ENCODE data around the gene FOXL1. TPM values are rescaled to one million over a fixed set of nuclear protein-coding genes. Genes with fewer than 3 reads are reported as not detected.

The FOXL1 gene
- total RNA-seq, 2 experiments from 2014 or later: not detected

DNA sequence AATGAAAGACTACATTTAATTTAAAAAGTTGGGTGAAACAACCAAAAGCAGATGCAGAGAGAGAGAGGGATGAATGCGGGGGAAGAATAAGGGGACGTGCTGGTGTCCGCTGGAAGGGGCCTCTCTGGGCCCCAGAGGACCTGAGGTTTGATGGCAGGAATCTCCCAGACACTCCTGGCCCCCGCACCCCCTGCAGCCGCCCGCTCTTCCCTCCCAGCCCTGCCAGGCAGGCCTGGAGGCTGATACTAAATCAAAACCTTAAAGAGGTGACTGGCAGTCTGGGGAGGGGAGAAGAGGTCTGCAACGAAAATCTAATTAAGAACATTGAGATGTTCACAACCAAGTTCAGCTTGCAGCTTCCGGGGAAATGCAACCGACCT is 2.4 kb downstream of the FOXL1 start:
- POLR2A ChIA-PET: no interaction called here
- Mint-ChIP-seq H3K4me1 (ENCODE audit: low read depth) (peaks cover 9% of the 10 kb centered on the region), H3K27ac (no peak overlapping the region), H3K27me3 (peaks cover 44% of the 10 kb centered on the region), H3K9me3 (no peaks in the 10 kb centered on the region), H3K36me3 (ENCODE audit: low read depth) (no peaks in the 10 kb centered on the region), H3K4me3 (no peak overlapping the region)
- CTCF ChIA-PET: interaction anchor here (0.8 to 1.5 kb wide), 2 partner anchors 16 to 59 kb away, joined by 3 to 4 read pairs; no protein-coding TSS in a partner anchor
- TF ChIP-seq, protein P1, sequence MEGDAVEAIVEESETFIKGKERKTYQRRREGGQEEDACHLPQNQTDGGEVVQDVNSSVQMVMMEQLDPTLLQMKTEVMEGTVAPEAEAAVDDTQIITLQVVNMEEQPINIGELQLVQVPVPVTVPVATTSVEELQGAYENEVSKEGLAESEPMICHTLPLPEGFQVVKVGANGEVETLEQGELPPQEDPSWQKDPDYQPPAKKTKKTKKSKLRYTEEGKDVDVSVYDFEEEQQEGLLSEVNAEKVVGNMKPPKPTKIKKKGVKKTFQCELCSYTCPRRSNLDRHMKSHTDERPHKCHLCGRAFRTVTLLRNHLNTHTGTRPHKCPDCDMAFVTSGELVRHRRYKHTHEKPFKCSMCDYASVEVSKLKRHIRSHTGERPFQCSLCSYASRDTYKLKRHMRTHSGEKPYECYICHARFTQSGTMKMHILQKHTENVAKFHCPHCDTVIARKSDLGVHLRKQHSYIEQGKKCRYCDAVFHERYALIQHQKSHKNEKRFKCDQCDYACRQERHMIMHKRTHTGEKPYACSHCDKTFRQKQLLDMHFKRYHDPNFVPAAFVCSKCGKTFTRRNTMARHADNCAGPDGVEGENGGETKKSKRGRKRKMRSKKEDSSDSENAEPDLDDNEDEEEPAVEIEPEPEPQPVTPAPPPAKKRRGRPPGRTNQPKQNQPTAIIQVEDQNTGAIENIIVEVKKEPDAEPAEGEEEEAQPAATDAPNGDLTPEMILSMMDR (IDR thresholded peaks at IDR 0.05): no peak
- intact Hi-C loops (cut with micrococcal nuclease): no loop called here
- ATAC-seq (no peak), DNase-seq (no peak)

DNA sequence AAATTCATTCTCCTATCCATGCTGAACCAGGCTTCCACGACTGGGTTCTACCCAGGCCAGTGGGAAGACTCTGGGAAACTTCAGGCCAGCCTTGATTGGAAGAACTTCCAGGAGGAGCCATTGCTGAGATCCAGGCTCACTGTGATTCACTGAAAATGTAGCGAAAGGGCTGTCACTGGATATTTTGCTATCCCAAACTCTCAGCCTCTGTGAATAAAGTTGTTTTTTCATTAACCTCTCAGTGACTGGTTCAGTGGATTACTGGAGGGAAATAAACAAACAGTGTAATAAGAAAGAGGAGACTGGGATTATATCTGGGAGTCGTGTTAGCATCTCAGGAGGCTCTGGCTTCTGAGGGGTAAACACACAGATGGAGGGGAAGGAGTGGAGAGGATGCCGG is 3.1 kb downstream of the FOXL1 start:
- ChIA-PET POLR2A (no interaction called here), CTCF (interaction anchor here (1.5 kb wide), 3 partner anchors 15 to 481 kb away, joined by 3 to 6 read pairs (median 4); partner anchors contain the start of gene FOXC2)
- DNase-seq: no peak
- Mint-ChIP-seq H3K9me3 (no peaks in the 10 kb centered on the region), H3K4me1 (ENCODE audit: low read depth) (peaks cover 5% of the 10 kb centered on the region), H3K27me3 (peaks cover 39% of the 10 kb centered on the region), H3K36me3 (ENCODE audit: low read depth) (no peaks in the 10 kb centered on the region), H3K27ac (no peak overlapping the region), H3K4me3 (no peak overlapping the region)
- TF ChIP-seq, protein P1 (IDR thresholded peaks at IDR 0.05): no peak
- ATAC-seq: no peak
- intact Hi-C loops (cut with micrococcal nuclease): no loop called here

DNA sequence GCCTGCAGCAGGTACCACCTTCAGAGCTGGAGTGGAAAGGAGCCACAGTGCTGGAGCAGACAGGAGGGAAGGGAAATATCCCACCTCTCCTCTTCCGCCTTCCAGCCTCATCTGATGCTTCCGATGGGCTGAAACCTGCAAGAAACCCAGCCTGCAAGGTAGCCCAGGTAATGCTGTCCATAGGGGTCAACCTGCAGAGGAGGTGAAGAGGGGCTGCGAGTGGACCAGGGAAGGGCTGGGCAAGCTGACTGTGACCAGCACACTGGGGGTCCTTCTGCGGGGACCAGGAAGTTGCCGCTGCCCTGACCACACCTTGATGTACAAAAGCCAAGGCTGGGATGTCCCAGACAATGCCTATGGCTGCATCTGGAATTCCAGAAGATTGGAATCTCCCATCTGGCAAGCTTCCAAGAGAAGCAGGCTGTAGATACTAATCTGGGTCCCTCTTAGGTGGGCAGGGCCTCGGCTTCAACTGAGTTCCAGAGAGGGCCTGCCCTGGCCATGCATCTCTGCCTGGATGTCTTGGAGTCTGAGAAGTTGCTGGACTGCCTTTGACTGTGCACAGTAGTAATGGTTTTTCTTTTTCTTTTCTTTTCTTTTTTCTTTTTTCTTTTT is 5.8 kb downstream of the FOXL1 start:
- intact Hi-C loops (cut with micrococcal nuclease): no loop called here
- TF ChIP-seq, protein P1 (IDR thresholded peaks at IDR 0.05): no peak
- DNase-seq (no peak), ATAC-seq (no peak)
- no peaks in the 10 kb centered on the region for H3K9me3 Mint-ChIP-seq
- no peak overlapping the region for H3K4me3 Mint-ChIP-seq
- H3K27me3 Mint-ChIP-seq: peaks cover 20% of the 10 kb centered on the region
- no peaks in the 10 kb centered on the region for H3K36me3 Mint-ChIP-seq (ENCODE audit: low read depth)
- ChIA-PET POLR2A (interaction anchor here (1.7 kb wide), 1 partner anchor 80 kb away, joined by 5 read pairs; no protein-coding TSS in a partner anchor), CTCF (interaction anchor here (1.4 kb wide), 1 partner anchor 20 kb away, joined by 3 read pairs; no protein-coding TSS in a partner anchor)
- H3K4me1 Mint-ChIP-seq (ENCODE audit: low read depth): no peaks in the 10 kb centered on the region
- H3K27ac Mint-ChIP-seq: no peak overlapping the region

DNA sequence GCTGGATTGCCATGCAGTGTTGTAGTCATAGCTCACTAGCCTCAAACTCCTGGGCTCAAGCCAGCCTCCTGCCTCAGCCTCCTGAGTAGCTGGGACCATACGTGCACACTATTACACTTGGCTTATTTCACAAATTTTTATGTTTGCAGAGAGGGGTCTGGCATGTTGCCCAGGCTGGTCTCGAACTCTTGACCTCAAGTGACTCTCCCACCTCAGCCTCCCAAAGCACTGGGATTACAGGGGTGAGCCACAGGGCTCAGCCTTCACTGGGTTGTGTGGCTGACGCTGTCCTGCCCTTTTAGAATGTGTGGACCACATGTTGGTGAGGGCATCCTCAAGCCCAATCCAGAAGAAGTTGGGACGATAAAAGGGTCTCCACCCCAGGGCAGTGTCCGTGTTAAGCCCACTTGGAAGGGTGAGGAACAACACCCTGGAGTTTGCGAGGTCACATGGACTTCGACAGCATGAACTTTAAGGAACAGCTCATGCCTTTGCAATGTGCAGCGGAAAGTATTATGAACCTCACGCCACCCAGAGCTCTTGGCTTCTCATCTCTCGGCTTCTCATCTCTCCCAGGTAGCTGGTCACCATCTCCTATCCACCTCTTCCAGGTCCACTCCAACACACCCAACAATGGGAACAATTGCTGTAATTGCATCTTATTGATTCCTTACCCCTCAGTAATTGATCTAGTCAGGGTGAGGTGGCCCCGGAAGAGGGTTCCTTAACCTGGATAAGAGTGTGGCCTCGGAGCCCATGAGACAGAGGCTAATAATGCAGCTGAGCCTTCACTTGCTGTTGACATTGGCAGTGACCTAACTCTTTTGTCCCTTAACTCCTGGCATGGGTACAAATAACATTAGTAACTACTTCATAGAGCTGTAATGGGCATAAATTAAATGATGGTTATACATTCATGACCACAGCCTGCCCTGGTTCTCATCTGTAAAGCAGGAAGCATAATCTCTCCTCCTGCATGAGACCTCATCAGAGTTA is 6.7 kb downstream of the FOXL1 start:
- H3K36me3 Mint-ChIP-seq (ENCODE audit: low read depth): no peaks in the 10 kb centered on the region
- H3K27me3 Mint-ChIP-seq: peaks cover 17% of the 10 kb centered on the region
- no peaks in the 10 kb centered on the region for H3K9me3 Mint-ChIP-seq
- no peaks in the 10 kb centered on the region for H3K4me1 Mint-ChIP-seq (ENCODE audit: low read depth)
- no peak for DNase-seq
- intact Hi-C loops (cut with micrococcal nuclease): no loop called here
- H3K4me3 Mint-ChIP-seq: no peak overlapping the region
- no peak overlapping the region for H3K27ac Mint-ChIP-seq
- ATAC-seq: no peak
- POLR2A ChIA-PET: interaction anchor here (0.7 to 1.7 kb wide), 2 partner anchors 80 to 516 kb away, joined by 3 to 5 read pairs; no protein-coding TSS in a partner anchor
- TF ChIP-seq, protein P1 (IDR thresholded peaks at IDR 0.05): no peak
- CTCF ChIA-PET: interaction anchor here (1.4 kb wide), 1 partner anchor 21 kb away, joined by 3 read pairs; no protein-coding TSS in a partner anchor
